ENCODE measurements around the gene IRGQ.

- TF ChIP-seq CTCF (IDR thresholded peaks at IDR 0.05) (no peak), SP1 (CRISPR knock-in tag; conservative IDR thresholded peaks at IDR 0.05) (no peak), ATF3 (CRISPR knock-in tag; conservative IDR thresholded peaks at IDR 0.05) (no peak), CREB1 (CRISPR knock-in tag; IDR thresholded peaks at IDR 0.05) (no peak), CDX4 (CRISPR knock-in tag; IDR thresholded peaks at IDR 0.05; ENCODE audit: borderline replicate concordance) (no peak), PREB (CRISPR knock-in tag; IDR thresholded peaks at IDR 0.05; ENCODE audit: borderline replicate concordance) (no peak), ZNF317 (CRISPR knock-in tag; IDR thresholded peaks at IDR 0.05; ENCODE audit: borderline replicate concordance, low read depth) (no peak), USF2 (CRISPR knock-in tag; IDR thresholded peaks at IDR 0.05) (no peak), JUN (CRISPR knock-in tag; IDR thresholded peaks at IDR 0.05) (no peak), ATF2 (CRISPR knock-in tag; IDR thresholded peaks at IDR 0.05; ENCODE audit: borderline replicate concordance, low read depth) (no peak), STAT6 (CRISPR knock-in tag; conservative IDR thresholded peaks at IDR 0.05; ENCODE audit: low read depth) (no peak), TEAD1 (CRISPR knock-in tag; IDR thresholded peaks at IDR 0.05) (no peak), NFE2L1 (CRISPR knock-in tag; IDR thresholded peaks at IDR 0.05) (no peak)
Observed at GRCh38 chr19:43597876-43598275, 1.9 kb upstream of the IRGQ start.

Data from WTC11 (cell line).